GM18858 (cell line): Measurements from ENCODE around the gene WNT1.

ENCODE experiments used
- ATAC-seq: cut with Tn5 transposase; IDR thresholded peaks from one replicate; pipeline ENCODE4 v1.9.1; 2021; ENCODE audit not compliant: unreplicated experiment

WNT1 gene

GRCh38 chr12:48960834-48961233 is 17.3 kb upstream of the WNT1 start:
- ATAC-seq: no peak

GRCh38 chr12:48961331-48961730 is 16.8 kb upstream of the WNT1 start:
- no peak for ATAC-seq

GRCh38 chr12:48961801-48962200 is 16.3 kb upstream of the WNT1 start:
- no peak for ATAC-seq

- ATAC-seq: no peak
Observed at GRCh38 chr12:48965298-48965838, 12.8 kb upstream of the WNT1 start.

GRCh38 chr12:48966177-48966895 is 11.8 kb upstream of the WNT1 start:
- ATAC-seq: no peak

GRCh38 chr12:48967991-48968390 is 10.1 kb upstream of the WNT1 start:
- ATAC-seq: no peak

- no peak for ATAC-seq
Observed at GRCh38 chr12:48968467-48968866, 9.7 kb upstream of the WNT1 start.

GRCh38 chr12:48969160-48969771 is 8.9 kb upstream of the WNT1 start:
- no peak for ATAC-seq

- no peak for ATAC-seq
Observed at GRCh38 chr12:48969833-48970701, 8.1 kb upstream of the WNT1 start.

DNA sequence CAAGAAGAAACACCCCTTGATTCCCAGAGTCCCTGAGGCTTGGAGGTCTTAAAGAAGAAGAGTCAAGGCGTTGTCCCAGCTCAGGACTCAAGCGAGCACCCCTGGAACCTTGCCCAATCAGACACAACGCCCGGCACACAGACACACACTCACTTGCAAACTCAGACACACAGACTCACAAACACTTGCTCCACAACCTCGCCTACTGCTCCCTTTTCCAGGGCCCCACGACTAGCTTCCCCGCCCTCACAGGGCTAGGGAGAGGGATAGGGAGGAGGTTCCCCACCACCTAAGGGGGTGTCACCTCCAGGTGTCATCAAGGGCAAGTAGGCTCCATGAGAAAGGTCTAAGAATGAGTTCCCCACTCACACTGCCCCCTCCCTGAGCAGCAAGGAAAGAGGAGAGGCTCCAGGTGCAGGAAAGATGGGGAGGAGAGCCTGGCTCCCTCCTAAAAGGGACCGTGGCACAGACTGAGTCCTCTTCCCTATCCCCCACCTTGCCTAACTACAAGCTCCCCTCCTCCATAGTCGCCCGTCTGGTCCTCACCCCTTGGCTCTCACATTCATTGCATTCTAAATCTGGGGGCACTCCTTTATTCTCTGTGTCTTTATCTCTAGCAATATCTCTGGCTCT is 7.3 kb upstream of the WNT1 start:
- ATAC-seq: no peak

DNA sequence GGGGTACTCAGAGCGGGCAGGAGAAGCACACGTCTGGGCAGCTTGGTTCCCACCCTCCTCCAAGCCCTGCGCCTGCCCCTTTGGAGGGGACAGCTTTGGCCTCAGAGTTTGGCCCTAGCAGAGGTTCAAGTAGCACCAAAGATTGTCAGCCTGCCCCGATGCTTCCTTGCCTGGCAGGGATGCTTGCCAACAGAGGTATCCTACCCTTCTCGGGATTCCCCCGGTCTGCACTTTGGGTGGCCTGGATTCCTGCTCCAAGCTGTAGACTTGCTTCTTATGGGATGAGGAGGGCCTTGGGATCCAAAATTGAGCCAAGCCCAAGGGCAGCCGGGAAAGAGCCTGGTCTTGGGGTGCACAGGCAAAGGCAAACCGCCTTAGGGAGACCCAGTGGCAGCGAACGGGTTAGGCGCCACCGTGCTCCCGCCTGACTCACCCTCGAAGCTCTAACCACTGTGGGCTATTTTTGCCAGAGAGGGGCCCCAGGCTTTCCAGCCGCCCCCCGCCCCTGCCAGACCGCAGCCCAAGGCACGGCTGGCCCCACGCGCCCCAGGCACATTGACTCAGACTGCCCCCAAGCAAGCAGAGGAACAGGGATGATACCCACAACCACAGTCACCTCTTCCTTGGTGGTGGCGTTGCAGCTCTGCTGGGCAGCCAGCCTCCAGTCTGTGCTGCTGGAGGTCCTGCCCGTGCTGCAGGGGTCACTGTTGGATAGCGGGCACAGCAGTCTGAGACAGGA is 5.7 kb upstream of the WNT1 start:
- no peak for ATAC-seq

GRCh38 chr12:48972952-48973483 is 5.1 kb upstream of the WNT1 start:
- no peak for ATAC-seq

DNA sequence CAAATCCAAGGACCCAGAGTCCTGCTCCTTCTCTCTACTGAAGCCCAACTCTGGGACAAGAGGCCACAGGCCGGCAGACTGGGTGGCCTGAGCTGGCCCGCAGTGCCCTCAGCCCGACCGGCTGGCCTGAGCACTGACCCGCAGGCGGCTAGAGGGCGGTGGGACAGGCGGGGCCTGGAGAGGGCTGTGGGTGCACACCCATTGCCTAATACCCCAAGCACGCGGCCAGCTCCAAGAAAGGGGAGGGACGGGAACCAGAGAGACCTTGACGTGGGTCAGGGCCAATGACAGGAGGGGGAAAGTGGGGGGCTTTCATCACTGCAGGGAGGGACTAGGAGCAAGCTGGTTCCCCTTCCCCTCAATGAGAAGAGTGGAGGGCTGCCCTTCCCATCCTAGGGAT is 4.6 kb upstream of the WNT1 start:
- ATAC-seq: no peak

GRCh38 chr12:48973941-48974673 is 4.0 kb upstream of the WNT1 start:
- ATAC-seq: no peak

- ATAC-seq: no peak
Observed at GRCh38 chr12:48977290-48978281, 536 bp upstream of the WNT1 start.

DNA sequence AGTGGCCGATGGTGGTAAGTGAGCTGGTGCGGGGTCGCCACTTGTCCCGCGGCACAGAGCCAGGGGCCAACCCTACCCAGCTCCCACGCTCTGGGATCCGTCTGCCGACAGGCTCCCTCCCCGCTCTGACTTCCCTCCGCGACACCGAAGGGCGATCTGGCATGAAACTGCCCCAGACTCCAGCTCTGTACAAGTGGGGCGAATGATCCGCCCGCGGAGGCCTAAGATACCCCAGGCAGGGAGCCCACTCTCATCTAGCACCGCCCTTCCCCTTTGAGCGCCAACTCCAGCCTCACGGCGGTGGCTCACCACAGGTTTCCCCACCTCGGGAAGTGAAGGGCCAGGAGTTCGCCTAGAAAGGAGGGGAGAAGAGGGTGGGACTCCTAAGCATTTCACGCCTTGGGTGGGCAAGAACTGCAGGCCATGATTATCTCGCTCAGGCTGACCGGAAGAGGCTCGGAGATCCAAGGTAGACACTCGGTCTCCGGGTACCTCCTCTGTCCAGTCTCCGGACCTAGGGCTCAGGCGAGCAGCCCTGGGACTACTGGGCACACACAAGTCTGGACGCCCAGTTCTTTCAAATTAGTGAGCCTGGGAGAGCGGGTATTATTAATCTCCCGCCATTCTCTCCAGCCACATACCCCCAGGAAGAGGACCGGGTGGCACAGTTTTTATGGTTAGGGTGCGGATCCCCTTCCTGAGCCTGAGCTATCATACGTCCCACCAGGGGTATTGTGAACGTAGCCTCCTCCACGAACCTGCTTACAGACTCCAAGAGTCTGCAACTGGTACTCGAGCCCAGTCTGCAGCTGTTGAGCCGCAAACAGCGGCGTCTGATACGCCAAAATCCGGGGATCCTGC is 849 bp downstream of the WNT1 start:
- ATAC-seq: no peak

DNA sequence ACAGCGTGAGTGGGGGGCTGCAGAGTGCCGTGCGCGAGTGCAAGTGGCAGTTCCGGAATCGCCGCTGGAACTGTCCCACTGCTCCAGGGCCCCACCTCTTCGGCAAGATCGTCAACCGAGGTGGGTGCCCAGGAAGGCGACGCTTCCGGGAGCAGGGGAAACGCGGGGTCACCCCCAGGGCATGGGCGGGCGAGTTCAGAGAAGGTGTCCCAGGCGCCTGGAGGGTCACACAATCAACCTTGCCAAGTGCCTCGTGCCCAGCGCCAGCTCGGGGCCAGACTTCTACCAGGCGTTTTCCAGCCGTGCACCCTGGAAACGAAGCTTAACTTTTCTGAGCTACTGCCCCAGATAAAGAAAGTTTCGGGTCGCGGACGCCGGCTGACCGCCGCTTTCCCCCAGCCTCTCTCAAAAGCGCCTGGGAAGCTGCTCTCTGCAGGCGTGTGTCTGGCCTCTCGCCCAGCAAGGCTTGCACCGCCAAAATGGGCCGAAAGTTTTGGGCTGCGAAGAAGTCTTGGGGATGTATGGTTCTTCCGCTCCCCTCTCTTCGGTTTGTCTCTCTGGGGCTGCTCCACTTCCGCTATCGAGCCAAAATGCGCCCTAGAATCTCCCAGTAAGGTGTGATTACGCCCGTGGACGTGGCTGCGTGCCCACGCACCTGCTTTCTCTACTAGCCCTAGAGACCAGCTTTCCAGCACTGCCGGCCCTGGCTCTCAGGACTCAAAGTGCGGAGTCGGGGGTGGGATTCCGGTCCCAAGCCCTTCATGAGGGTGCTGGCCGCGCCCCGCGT is 1.7 kb downstream of the WNT1 start:
- ATAC-seq: no peak
